LHCN-M2 (cell line): Measurements from ENCODE around the gene STKLD1. TPM values are rescaled to one million over a fixed set of nuclear protein-coding genes. Genes with fewer than 3 reads are reported as not detected.

Experiments
- DNase-seq: peaks from one replicate; pipeline ENCODE4 v3.0.0-alpha.2; 2012; ENCODE audit warnings: low read depth
- total RNA-seq: library from RNA; depleted of rRNA; stranded (reverse); fragments of >200 nt; gene quantifications from 2 replicates; pipeline ENCODE4 v1.2.3, GENCODE V29; 2014

Gene STKLD1
- total RNA-seq, 1 experiment from 2014 or later = 1.4 TPM

DNA sequence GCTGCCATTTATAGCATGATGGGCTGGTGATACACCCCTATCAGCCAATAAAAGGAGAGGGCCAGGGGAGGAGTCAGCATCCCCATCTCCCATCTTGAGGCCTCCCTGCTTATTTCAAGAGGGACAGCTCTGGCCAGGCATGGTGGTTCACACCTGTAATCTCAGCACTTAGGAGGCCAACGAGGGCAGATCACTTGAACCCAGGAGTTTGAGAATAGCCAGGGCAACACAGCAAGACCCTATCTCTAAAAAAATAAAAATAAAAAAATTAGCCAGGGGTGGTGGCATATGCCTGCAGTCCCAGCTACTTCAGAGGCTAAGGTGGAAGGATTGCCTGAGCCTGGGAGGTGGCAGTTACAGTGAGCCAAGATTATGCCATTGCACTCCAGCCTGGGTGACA is 31.9 kb downstream of the STKLD1 start:
- DNase-seq = no peak

DNA sequence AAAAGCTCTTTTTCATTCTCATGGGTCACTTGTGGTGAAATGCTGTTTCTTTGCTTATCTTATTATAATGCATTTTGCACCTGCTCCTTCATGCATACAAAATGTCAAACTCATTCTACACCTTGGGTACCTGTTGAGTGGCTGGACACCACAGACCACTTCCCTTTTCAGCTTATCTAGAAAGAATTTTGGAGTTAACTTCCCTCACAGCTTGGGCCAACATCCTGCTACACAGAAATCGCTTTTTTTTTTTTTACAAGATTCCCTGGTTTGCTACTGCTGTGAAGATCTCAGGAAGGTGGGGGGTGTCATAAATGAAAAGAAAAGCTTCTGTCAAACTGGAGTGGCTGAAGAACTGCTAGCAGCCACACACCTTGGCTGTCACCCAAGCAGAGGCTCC is 39.0 kb downstream of the STKLD1 start:
- no peak for DNase-seq

DNA sequence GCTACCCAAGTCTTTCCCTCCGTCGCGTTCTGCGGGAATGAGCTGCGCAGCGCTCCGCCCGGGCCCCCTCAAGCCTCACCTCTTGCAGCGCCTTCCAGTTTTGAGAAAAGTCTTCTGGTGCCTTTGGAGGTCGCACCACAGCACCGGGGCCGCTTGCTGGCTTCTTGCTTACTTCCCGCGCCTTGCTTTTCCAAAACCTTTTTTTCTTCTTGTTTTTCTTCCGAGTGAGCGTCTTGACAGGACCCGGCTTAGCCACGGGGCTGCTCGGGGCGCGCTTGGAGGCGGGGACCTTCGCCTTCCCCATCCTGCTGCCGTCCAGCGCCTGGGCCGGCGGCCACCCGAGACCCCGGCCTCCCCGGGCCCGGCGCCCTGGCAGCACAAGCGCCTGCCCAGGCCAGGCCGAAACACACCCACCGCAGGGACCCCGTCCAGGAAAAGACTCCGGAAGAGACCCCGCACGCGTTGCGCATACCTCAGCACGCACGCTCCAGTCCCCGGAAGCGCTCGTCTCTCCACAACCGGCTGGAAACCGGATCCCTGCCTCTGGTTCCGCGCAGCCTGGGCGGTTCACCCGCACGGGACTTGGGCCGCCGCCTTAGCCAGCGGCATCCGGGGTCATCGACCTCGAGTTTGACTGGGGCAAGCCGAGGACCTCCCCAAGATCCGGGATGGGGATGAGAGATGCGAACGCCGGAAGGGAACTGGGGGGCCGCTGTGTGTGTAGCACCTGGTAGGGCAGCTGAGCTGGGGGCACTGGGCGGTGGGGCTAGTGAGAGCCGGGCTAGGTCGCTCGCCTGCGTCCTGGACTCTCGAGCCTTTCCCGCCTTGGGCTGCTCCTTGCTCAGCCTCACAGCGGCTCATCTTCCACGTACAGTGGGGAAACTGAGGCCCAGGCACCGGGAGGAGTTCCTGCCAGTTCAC is 41.6 kb downstream of the STKLD1 start, which contains the start of gene REXO4:
Gene REXO4, minus strand, starts transcription at position 470 of the 921 bp plus-strand sequence. Its CDS starts 166 bp downstream, at position 304.
- peak; percentile 89 for DNase-seq

DNA sequence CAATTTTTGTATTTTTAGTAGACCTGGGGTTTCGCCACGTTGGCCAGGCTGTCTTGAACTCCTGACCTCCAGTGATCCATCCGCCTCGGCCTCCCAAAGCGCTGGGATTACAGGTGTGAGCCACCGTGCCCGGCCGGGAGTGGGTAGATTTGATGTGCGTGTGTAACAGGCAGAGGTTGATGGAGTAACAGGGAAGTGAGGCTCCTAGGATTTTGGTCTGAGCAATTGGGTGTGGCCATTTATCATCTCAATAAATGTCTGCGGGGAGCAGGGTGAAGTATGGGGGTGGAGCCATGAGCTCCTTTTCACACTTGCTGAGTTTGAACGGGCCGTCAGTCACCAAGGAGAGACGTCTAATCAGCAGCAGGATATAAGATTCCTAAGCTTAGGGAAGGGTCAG is 42.8 kb downstream of the STKLD1 start:
- DNase-seq = no peak

DNA sequence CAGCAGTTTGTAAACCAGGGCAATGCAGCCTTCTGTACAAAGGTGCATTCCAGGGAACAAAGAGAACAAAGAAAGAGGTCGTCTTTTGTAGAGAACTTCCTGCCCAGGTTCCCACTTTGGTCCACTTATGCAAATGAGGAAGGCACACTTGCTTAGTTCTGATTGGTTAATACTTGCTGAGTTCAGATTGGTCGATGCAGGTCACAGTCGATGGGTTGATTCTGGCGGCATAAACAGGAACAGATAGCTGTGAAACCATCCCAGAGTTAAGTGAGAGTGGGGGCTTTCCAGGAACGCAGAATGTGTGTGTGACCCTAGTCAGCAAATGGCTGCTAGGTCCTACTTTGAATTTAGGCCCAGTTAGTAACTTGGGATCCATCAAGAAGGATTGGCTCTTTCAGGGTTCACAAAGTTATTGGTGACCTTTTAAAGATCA is 44.2 kb downstream of the STKLD1 start:
- DNase-seq = no peak

DNA sequence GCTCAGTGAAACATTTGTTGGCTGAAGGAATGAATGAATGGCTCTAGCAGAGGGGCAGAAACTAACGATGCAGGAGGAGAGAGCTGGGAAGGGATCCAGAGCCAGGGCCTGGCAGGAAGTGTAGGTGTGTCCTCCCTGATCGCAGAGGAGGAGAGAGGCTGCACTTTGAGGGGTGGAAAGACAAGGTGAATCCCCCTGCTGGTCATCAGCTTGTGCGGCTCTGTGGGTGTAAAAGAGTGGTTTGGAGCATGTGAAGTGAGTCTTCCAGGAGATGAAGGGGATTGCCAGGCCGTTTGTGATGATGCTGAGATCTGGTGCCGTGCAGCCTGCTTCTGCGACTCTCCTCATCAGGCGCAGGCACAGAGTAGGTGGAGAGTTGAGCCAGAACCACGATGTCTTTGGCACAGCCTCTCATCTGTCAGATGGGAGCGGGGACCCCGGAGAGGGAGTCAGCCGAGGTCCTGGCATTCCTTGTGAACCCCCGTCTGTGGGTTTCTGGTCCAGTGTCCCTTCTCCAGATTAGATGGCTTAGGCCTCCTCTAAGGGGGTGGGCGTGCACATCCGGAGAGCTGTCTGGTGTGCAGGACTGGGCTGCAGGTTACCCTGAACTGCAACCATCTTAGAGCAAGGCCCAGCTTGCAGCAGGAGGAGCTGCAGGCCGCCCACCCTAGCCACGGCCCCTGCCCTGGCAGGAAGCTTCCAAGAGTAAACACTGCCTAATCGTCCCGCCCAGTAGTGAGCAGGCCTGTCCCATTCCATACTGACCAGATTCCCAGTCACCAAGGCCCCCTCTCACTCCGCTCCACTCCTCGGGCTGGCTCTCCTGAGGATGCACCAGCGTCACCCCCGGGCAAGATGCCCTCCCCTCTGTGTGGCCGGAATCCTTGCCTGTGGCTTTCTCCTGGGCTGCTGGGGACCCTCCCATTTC is 45.7 kb downstream of the STKLD1 start, which contains the start of gene ADAMTS13:
Gene ADAMTS13, plus strand, starts transcription at position 753 of the 928 bp plus-strand sequence. Its CDS starts 77 bp downstream, at position 830.
- DNase-seq = no peak

DNA sequence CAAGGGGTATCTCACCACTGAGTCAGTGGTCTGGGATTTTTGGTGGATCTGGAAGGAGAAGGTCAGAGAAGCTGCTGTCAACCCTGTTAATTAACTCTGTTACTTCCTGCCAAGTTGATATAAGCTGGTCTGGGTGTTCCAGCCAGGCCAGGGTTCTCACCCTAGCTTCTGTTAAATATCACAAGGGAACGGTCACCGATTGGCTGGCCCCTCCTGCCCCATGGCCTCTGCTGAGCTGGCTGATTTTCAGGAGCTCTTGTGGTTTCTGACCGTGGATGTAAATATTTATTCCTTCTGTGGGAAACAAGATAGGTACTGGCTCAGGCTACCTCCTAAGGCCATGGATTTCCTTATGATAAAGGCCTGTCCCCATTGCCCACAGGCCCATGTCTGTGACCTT is 47.0 kb downstream of the STKLD1 start:
- DNase-seq = no peak

DNA sequence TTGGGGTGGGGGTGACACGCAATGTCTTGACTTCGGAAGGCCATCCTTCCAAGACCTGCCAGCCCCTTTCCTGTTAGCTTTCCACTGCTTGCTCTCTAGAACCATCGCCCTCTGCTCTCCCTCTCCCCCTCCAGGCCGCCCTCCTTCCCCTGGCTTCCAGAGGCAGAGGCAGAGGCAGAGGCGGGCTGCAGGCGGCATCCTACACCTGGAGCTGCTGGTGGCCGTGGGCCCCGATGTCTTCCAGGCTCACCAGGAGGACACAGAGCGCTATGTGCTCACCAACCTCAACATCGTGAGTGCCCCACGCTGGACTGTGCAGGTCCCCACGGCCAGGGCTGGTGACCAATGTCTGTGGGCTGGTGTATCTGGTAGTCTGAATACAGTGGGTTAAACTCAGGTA is 48.0 kb downstream of the STKLD1 start:
- no peak for DNase-seq

DNA sequence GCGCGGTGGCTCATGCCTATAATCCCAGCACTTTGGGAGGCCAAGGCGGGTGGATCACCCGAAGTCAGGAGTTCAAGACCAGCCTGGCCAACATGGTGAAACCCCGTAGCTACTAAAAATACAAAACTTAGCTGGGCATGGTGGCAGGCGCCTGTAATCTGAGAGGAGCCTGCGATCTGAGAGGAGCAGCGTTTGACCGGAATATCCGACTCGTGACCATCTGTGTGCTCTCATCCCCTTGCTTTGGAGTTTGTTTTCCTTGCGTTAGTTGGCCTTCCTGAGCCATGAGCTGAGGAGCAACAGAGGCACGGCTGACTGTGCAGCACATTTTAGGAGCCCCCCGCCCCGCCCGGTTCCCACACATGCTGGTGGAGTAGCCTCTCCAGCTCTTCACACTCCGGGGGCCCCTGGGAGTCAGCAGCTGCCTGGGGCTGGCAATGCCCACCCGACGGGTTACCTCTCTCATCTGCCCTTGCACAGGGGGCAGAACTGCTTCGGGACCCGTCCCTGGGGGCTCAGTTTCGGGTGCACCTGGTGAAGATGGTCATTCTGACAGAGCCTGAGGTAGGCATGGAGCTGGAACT is 49.0 kb downstream of the STKLD1 start:
- DNase-seq = no peak

DNA sequence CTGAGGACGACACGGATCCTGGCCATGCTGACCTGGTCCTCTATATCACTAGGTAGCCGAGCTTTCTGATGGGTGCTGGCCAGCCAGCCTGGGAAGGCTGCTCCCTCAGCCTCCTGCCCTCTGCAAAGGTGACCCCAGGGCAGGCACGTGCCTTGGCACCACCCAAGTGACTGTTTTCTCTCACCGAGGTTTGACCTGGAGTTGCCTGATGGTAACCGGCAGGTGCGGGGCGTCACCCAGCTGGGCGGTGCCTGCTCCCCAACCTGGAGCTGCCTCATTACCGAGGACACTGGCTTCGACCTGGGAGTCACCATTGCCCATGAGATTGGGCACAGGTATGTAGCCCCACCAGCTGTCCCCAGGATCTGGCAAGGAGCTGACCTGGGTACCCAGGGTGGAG is 49.8 kb downstream of the STKLD1 start:
- DNase-seq = no peak

DNA sequence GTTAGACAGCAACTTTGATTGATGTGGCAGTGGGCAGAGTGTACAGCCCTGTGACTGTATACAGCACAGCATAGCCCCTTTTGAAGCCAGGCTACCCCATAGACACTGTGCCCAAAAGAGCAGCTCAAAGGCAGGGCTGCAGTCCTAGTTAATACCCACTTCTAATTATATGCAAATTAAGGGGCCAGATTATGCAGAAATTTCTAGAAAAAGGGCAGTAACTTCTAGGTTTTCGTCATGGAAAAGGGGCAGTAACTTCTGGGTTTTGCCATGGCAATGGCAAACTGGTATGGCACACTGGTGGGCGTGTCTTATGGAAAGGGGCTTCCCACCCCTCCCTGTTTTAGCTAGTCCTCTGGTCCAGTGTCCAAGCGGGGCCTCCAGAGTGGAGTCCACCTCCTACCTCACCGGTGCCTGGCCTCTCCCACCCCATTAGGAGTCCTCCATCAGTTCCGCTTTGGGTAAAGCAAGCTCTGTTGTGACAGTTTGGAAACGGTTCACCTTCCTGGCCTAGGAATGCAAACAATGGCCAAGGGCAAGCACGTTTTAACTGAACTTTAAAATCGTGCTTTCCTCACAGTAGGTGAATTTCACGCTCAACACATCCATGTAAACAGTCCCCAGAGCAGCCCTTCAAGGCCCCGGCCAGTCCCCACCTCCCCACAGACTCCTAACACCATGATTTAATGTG is 51.6 kb downstream of the STKLD1 start:
- no peak for DNase-seq

DNA sequence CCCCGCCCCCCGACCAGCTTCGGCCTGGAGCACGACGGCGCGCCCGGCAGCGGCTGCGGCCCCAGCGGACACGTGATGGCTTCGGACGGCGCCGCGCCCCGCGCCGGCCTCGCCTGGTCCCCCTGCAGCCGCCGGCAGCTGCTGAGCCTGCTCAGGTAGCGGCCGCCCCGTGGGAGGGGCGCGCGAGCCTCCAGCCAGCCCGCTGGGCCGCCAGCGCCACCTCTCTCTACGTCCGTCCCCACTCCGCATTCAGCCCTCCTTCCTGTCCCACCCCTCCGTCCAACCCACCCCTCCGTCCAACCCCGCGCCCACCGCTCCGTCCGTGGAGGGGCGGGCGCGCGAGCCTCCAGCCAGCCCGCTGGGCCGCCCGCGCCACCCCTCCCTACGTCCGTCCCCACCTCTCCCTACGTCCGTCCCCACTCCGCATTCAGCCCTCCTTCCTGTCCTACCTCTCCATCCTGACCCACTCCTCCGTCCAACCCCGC is 52.5 kb downstream of the STKLD1 start:
- no peak for DNase-seq

DNA sequence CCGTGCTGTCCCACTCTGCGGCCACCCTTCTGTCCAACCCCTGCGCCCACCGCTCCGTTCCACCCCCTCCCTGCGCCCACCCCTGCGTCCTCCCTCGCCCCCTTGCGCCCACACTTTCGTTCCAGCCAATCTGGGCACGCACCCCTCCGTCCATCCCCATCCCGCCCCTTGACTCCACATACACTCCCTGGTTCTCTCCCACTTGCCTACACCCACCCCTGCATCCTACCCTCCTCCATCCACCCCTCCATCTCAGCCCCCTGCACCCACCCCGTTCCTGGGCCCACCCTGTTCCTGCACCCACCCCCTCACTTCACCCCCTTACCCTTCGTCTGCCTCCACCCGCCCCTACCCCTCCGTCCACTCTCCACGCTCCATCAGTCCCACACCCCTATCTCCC is 53.0 kb downstream of the STKLD1 start:
- no peak for DNase-seq

DNA sequence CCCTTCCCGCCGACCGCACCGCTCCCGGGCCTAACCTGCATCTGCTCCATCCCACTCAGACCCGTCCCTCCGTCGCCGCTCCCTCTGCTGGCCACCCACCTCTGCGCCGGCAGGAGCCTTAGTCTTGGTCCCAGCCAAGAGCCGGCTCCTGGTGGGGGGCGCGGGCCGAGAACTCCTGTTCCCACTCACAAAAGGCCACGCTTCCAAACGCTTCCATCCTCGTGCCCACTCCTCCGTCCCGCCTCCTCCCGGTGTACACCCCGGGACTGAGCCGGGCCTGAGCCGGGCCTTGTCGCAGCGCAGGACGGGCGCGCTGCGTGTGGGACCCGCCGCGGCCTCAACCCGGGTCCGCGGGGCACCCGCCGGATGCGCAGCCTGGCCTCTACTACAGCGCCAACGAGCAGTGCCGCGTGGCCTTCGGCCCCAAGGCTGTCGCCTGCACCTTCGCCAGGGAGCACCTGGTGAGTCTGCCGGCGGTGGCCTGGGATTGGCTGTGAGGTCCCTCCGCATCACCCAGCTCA is 53.5 kb downstream of the STKLD1 start:
- DNase-seq = no peak

DNA sequence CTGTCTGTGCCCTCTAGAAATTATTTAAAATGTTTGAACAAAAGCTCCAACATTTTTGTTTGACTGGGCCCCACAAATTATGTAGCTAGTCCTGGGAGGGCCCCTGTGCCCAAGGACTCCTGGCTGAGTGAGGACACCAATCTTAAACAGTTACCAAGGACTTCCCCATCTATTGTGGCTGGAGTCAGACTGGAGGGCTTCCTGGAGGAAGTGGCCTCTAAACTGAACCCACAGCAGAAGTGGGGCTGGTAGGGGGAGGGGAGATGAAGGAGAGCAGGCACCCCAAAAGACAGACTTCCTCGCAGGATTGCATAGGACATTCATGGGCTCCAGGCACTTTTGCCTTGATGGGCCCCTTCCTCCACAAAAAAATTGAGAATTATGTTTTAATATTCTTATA is 54.1 kb downstream of the STKLD1 start:
- DNase-seq = no peak

DNA sequence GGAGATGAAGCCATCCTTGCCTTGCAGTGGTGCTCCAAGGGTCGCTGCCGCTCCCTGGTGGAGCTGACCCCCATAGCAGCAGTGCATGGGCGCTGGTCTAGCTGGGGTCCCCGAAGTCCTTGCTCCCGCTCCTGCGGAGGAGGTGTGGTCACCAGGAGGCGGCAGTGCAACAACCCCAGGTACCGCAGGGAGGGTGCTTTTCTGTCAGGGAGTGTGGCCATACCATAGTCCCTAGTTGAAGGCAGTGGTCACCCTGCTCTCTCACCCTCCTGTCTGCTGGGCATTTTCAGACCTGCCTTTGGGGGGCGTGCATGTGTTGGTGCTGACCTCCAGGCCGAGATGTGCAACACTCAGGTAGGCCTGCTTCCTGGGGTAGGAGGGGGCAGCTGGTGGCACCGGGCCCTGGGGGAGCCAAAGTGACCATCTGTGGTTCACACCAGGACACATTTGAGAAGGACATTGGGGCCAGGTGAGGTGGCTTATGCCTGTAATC is 57.2 kb downstream of the STKLD1 start:
- no peak for DNase-seq

DNA sequence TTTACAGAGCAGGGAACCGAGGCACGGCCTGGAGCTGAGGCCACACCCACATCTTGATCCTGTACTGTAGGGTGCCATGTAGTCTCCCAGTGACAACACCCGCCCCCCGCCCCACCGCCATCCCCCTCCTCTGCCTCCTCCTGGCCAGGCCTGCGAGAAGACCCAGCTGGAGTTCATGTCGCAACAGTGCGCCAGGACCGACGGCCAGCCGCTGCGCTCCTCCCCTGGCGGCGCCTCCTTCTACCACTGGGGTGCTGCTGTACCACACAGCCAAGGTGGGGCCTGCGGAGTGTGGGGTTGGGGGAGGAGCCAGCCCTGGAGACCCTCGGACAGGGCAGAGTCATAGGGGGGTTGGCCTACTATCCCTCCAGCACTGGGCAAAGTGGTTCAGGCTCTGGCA is 60.5 kb downstream of the STKLD1 start:
- DNase-seq = no peak

DNA sequence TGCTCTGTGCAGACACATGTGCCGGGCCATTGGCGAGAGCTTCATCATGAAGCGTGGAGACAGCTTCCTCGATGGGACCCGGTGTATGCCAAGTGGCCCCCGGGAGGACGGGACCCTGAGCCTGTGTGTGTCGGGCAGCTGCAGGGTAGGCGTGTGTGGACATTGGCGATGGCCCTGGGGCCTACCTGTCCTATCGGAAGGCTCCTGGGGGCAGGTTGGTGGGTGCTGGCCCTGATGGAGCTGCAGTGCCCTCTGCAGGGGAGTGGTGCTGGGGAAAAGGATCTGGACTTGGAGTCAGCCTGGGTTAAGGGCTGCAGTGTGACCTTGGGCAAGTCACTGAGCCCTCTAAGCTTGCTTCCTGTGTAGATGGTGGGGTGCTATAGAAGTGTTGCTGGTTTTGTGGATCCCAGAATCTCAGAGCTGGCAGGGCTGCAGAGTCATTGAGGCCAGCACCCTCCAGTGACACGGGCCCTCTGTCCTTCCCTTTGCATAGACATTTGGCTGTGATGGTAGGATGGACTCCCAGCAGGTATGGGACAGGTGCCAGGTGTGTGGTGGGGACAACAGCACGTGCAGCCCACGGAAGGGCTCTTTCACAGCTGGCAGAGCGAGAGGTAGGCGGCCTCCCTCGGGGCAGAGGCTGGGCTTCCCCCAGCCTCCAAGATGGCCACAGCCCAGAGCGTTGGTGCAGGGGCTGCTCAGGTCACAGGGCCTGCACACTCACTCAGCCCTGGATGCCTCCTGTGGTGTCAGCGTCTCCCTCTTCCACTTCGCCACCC is 61.8 kb downstream of the STKLD1 start:
- no peak for DNase-seq

DNA sequence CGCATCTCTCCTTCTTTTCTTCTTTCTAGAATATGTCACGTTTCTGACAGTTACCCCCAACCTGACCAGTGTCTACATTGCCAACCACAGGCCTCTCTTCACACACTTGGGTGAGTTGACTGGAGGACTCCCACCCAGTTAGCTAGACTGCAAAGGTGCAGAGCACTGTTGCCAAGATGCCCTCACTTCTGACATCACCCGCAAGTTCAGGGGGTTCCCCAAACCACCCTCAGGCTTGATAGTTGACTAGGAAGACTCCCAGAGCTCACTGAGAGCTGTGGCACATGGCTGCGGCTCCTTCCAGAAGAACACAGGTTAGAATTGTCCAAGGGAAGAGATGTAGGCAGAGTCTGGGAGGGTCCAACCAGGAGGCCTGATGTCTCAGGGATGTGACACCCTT is 63.2 kb downstream of the STKLD1 start:
- no peak for DNase-seq

DNA sequence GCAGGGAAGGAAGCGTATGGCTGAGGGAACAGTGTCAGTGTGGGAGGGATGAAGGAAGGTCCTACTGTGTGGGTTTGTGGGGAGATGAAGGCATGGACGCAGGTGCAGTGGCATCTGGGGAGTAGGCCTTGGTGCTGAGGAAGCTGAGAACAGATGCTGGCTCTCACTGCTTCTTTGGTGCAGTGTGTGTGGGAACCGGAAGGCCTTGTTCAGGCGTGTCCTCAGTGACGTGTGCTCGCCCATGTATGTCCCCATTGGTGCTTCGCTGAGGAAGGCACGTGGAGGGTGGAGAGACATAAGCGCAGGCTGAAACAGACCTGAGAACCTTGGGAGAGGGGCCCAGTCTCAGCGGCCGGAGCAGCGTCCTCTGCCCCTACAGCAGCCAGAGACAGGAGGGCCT is 64.7 kb downstream of the STKLD1 start:
- no peak for DNase-seq
